ENCODE measurements around the gene GLRX. TPM values are rescaled to one million over a fixed set of nuclear protein-coding genes. Genes with fewer than 3 reads are reported as not detected.

Gene GLRX
- total RNA-seq, 4 donors from 2014 or later, result 126 to 311 (median 181) TPM

GRCh38 chr5:95866435-95867040 is 44.0 kb upstream of the GLRX start:
- no peak for DNase-seq
- H3K4me1 ChIP-seq, result peaks cover 0 to 12% (median 6%) of the 10 kb centered on the region in 4 donors
- no peak overlapping the region for H3K27ac ChIP-seq
- H3K9me3 ChIP-seq, result no peaks in the 10 kb centered on the region
- H3K4me3 ChIP-seq, result no peak overlapping the region
- no peaks in the 10 kb centered on the region for H3K36me3 ChIP-seq
- no peaks in the 10 kb centered on the region for H3K27me3 ChIP-seq
- TF ChIP-seq CTCF (IDR thresholded peaks at IDR 0.05), result no peak
- no peak for TF ChIP-seq POLR2A (IDR thresholded peaks at IDR 0.05)

GRCh38 chr5:95864944-95865504 is 42.5 kb upstream of the GLRX start:
- peak overlapping the region in 3 of 4 donors; percentile 46 to 53 (median 49) for H3K27ac ChIP-seq
- peaks cover 0 to 6% (median 3%) of the 10 kb centered on the region in 4 donors for H3K4me1 ChIP-seq
- H3K4me3 ChIP-seq, result no peak overlapping the region
- DNase-seq, result peak in 2 of 3 donors; percentile 65 to 68
- no peaks in the 10 kb centered on the region for H3K27me3 ChIP-seq
- H3K9me3 ChIP-seq, result no peaks in the 10 kb centered on the region
- TF ChIP-seq CTCF (IDR thresholded peaks at IDR 0.05) (no peak), POLR2A (IDR thresholded peaks at IDR 0.05) (no peak)
- H3K36me3 ChIP-seq, result no peaks in the 10 kb centered on the region

DNA sequence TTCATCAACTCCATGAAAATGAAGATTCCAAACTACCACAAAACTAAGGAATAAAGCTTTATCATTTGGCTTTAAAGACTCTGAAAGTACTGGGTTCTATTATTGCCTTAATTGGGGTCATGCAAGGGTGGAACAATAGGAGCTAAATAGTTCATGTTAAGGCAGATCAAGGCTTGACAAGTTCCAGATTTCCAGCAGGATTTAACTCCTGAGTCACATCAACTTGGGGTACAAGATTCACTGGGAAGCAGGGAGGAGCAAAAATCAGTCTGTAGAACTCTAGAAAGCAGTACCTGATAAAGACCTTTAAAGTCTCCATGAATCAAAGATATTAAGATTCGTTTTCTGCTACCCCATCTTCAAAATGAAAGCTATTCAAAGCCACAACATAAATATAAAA is 41.9 kb upstream of the GLRX start:
- no peak for DNase-seq
- no peaks in the 10 kb centered on the region for H3K36me3 ChIP-seq
- no peak for TF ChIP-seq CTCF (IDR thresholded peaks at IDR 0.05)
- no peak for TF ChIP-seq POLR2A (IDR thresholded peaks at IDR 0.05)
- H3K4me1 ChIP-seq, result peaks cover 0 to 6% (median 1%) of the 10 kb centered on the region in 4 donors
- H3K27me3 ChIP-seq, result no peaks in the 10 kb centered on the region
- no peaks in the 10 kb centered on the region for H3K9me3 ChIP-seq
- no peak overlapping the region for H3K27ac ChIP-seq
- H3K4me3 ChIP-seq, result no peak overlapping the region

DNA sequence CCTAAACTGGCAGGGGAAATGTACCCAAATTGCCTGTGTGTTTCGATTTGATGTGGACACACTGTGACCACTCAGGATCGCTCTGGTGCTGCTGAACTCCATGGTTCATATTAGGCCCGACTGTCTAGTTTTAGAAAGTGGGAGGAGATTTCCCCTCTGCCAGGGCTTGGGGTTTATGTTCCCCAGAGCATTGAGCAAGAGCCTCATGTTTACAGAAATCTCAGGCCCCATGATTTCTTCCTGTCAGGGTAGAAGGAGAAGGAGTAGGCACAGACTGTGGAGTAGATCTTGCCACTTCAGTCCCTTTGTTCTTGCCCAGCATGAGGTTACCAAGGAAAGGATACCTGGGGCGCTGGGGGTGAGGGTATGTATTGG is 40.8 kb upstream of the GLRX start:
- Histone ChIP-seq H3K27ac (peak overlapping the region in 2 of 4 donors; percentile 29 to 35), H3K4me3 (no peak overlapping the region), H3K4me1 (peaks cover 0 to 6% (median 3%) of the 10 kb centered on the region in 4 donors), H3K9me3 (no peaks in the 10 kb centered on the region), H3K36me3 (no peaks in the 10 kb centered on the region), H3K27me3 (no peaks in the 10 kb centered on the region)
- no peak for DNase-seq
- TF ChIP-seq CTCF (IDR thresholded peaks at IDR 0.05), result no peak
- peak in 1 of 2 donors; percentile 11 for TF ChIP-seq POLR2A (IDR thresholded peaks at IDR 0.05)

- Histone ChIP-seq H3K4me1 (peaks cover 0 to 6% (median 3%) of the 10 kb centered on the region in 4 donors), H3K27ac (peak overlapping the region in 2 of 4 donors; percentile 29 to 35), H3K36me3 (no peaks in the 10 kb centered on the region), H3K27me3 (no peaks in the 10 kb centered on the region), H3K9me3 (no peaks in the 10 kb centered on the region), H3K4me3 (no peak overlapping the region)
- TF ChIP-seq POLR2A (IDR thresholded peaks at IDR 0.05) (no peak), CTCF (IDR thresholded peaks at IDR 0.05) (no peak)
- no peak for DNase-seq
These were observed 40.3 kb upstream of the GLRX start for GRCh38 chr5:95862671-95863382.

All from Peyer's patch (tissue), 4 donors.